Hematopoietic multipotent progenitor cell treated with erythropoietin and hydrocortisone succinate and interleukin-3 and kit ligand, for 4 days (in vitro differentiated cells): ENCODE measurements around the gene COASY.
"Not testable (repeated sequence)": the region's sequence is repeated elsewhere in the genome, so short reads cannot be mapped to it uniquely, and the experiment has no call there.

Experiments used
- DNase-seq: peaks from one replicate; pipeline ENCODE4 v3.0.0-alpha.2; 2015

The COASY gene

DNA sequence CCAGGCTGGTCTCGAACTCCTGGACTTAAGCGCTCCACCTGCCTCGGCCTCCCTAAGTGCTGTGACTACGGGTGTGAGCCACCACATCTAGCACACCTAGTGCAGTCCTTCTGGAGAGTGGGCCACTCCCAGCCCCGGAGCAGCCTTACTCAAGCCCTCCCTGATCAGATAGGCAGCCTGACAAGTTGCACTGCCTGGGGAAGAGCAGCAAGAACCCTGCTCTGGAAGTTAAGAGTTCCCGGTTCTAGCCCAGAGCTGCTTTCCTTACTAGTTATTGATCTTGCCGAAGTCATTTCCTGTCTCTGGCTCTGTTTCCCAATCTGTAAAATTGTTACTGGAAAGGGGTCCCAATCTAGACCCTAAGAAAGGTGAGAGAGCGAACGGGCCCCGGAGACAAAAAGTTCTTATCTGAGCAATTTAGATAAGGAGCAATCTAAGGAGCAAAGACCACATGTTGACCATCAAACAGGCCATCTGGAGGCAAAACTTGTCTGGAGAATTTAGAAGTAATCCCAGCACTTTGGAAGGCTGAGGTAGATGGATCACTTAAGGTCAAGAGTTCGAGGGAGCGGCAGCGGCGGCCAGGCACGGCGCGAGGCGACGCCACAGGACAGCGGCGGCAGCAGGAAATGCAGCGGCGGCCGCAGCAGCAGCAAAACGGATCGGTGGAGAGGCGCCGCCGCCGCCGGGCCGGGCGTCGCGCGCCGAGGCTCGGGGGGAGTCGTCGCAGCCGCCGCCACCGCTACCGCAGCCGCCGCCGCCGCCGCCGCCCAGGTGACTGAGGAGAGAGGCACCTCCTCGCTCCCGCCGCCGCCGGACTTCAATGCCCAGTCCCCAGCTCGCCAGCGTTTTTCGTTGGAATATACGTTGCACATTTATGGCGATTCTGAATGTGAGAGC is 30.2 kb upstream of the COASY start:
- DNase-seq = peak; percentile 79

DNA sequence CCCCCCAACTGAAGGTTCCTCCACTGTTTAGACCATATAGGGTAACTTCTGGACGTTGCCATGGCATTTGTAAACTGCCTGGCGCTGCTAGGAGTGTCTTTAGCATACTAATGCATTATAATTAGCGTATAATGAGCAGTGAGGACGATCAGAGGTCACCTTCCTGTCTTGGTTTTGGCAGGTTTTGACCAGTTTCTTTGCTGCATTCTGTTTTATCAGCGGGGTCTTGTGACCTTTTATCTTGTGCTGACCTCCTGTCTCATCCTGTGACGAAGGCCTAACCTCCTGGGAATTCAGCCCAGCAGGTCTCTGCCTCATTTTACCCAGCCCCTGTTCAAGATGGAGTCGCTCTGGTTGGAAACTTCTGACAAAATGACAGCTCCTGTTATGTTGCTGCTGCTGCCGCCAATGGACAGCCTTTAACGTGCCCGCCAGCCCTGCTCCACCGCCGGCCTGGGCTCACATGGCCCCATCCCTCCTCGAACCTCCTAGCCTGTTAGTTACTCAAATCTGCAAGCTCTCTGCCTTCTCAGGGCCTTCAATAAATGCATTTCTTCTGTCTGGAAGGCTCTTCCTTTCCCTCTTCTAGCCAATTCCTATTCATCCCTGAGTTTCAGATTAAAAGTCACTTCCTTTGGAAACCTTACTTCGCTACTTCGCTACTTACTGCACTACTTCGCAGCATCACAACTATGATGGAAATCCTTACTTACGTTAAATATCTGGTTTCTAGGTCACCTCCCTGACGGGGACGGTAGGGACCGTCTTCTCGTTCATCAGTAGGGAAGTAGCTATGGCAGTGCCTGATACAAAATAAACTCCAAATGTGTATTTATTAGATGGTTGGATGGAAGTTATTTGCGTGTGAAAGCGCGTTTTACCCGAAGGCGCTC is 26.5 kb upstream of the COASY start:
- no peak for DNase-seq

DNA sequence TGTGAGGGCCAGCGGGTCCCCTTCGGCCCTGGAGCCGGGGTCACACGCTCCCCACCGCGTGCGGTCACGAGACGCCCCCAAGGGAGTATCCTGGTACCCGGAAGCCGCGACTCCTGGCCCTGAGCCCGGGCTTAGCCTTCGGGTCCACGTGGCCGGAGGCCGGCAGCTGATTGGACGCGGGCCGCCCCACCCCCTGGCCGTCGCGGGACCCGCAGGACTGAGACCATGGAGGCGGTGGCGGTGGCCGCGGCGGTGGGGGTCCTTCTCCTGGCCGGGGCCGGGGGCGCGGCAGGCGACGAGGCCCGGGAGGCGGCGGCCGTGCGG is 25.9 kb upstream of the COASY start, which contains the start of gene NAGLU:
Gene NAGLU, plus strand, starts transcription at position 194 of the 324 bp plus-strand sequence. Its CDS starts 32 bp downstream, at position 226.
- peak; percentile 98 for DNase-seq

DNA sequence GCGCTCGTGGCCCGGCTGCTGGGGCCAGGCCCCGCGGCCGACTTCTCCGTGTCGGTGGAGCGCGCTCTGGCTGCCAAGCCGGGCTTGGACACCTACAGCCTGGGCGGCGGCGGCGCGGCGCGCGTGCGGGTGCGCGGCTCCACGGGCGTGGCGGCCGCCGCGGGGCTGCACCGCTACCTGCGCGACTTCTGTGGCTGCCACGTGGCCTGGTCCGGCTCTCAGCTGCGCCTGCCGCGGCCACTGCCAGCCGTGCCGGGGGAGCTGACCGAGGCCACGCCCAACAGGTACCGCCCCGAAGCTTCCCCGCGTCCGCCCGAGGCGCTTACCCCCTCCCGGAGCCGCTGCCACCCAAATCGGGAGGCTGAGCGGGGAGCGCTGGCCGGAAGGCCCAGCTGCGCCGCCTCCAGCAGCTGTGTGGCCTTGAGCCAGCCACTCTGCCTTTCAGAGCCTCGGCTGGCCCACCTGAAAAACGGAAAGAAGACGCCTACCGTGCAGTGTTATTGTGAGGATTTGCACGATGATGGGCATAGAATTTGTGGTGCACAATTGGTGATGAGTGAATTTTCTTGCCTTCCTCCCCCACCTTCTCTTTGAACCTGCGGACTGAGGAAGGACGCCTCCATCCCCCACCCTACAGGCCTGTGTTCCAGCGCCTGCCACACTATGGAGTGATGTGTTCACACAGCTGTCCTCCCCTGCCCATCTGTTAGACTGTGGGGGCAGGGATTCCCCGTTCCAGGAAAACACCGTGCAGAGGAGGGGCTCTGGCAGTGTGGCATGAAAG is 25.4 kb upstream of the COASY start:
- DNase-seq = peak; percentile 91

DNA sequence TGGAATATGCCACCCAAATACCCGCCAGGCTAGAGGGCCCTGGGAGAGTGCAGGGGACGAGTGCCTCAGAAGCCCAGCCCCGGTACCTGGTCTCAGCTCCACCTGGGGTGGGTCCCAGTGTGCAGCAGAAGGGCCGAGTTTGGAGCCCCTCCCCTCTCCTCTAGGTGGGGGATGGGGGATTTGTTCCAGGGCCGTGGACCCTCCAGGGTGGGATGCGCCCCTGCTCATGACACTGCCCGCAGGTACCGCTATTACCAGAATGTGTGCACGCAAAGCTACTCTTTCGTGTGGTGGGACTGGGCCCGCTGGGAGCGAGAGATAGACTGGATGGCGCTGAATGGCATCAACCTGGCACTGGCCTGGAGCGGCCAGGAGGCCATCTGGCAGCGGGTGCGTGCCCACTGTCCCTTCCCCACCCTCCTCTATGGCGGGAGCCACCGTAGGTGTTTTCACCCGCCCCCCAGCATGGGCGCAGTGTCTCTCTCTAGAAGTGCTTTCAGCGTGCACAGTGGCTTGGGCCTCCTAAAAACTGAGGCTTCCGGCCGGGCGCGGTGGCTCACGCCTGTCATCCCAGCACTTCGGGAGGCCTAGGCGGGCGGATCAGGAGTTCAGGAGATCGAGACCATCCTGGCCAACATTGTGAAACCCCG is 24.7 kb upstream of the COASY start:
- no peak for DNase-seq

DNA sequence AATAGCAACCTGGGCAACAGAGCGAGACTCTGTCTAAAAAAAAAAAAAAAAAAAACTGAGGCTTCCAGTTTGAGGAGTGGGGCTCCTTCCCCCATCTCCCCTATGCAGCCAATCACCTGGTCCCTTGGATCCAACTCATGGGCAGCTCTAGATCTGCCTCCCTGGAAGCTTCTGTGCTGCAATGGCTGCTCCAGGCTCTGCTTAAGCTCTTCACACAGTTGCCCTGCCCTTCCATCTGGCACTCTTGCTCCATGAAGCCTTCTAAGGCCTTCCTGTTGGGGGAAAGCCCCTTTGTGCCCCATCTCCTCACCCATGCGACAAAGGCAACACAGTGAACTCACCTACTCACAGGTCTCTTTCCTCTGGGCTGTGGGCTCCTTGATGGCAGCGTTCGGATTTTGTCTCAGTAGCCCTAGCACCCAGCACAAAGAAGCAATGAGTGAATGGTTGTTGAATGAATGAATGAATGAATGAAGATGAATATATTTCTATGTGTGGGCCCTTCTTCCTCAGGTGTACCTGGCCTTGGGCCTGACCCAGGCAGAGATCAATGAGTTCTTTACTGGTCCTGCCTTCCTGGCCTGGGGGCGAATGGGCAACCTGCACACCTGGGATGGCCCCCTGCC is 24.0 kb upstream of the COASY start:
- DNase-seq = no peak

DNA sequence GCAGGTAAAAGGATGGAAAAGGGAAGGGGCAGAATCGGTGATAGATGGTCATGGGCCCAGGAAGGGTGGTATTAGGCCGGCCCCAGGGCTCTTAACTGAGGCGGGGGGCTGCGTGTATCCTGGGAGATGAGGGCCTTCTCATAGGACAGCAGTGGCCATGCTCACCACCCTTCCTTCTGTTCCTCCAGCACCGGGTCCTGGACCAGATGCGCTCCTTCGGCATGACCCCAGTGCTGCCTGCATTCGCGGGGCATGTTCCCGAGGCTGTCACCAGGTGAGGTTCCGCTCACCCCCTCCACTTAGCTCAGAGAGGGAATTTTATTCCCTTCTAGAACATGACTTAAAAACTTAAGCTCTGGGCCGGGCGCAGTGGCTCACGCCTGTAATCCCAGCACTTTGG is 23.5 kb upstream of the COASY start:
- no peak for DNase-seq

DNA sequence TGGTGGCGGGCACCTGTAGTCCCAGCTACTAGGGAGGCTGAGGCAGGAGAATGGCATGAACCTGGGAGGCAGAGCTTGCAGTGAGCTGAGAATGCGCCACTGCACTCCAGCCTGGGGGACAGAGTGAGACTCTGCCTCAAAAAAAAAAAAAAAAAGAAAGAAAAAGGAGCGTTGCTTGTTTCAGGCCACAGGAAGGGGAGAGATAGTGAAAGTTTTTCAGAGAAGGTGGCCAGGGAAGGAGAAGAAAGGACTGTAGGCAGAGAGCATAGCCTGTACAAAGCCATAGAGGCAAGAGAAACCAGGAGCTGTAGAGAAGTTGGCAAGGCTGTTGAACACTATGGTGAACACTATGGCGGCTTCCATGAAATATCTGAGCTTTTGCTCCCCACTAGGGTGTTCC is 21.4 kb upstream of the COASY start:
- not testable (repeated sequence) for DNase-seq

DNA sequence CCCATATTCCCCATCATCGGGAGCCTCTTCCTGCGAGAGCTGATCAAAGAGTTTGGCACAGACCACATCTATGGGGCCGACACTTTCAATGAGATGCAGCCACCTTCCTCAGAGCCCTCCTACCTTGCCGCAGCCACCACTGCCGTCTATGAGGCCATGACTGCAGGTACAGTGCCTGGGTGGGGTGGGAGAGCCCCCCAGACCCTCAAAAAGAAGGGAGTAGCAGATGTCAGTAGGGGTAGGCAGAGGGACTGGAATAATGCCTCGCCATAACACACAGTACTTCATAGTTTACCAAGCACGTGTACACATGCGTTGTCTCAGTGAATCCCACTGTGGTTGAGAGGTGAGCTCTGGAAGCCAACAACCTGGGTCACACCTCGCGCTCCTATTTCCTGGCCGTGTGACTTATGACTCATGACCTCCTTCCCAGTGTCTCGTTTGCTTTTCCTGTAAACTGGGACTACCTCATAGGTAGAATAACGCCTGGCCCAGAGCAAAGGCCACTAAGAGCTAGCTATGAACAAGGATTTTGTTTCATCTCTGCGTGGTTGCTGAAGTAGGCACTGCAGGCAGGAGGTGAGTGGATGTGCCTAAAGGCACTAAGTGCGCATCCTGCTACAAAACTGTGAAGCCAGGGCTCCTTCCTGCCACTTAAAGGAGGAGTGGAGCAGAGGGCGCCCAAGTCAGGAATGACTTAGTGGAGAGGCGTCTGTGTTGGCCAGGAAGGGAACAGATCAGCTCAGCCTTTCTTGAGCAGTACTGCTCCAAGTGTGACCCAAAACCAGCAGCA is 20.7 kb upstream of the COASY start:
- no peak for DNase-seq

DNA sequence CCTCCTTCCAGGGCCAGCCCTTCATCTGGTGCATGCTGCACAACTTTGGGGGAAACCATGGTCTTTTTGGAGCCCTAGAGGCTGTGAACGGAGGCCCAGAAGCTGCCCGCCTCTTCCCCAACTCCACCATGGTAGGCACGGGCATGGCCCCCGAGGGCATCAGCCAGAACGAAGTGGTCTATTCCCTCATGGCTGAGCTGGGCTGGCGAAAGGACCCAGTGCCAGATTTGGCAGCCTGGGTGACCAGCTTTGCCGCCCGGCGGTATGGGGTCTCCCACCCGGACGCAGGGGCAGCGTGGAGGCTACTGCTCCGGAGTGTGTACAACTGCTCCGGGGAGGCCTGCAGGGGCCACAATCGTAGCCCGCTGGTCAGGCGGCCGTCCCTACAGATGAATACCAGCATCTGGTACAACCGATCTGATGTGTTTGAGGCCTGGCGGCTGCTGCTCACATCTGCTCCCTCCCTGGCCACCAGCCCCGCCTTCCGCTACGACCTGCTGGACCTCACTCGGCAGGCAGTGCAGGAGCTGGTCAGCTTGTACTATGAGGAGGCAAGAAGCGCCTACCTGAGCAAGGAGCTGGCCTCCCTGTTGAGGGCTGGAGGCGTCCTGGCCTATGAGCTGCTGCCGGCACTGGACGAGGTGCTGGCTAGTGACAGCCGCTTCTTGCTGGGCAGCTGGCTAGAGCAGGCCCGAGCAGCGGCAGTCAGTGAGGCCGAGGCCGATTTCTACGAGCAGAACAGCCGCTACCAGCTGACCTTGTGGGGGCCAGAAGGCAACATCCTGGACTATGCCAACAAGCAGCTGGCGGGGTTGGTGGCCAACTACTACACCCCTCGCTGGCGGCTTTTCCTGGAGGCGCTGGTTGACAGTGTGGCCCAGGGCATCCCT is 18.5 kb upstream of the COASY start:
- no peak for DNase-seq

DNA sequence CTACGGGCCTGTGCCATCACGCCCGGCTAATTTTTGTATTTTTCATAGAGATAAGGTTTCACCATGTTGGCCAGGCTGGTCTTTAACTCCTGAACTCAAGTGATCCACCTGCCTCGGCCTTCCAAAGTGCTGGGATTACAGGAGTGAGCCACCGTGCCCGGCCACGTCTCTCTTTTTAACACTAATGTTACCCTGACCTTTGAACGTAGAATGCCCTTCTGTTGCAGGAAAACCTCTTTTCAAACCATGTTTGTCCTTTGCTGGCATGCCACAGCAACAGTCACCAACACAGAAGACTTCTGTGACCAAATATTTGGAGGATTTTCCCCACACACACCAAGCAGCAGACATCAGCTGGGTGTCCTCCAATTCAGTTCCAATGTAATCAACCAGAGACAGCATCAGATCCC is 17.1 kb upstream of the COASY start:
- DNase-seq = no peak

DNA sequence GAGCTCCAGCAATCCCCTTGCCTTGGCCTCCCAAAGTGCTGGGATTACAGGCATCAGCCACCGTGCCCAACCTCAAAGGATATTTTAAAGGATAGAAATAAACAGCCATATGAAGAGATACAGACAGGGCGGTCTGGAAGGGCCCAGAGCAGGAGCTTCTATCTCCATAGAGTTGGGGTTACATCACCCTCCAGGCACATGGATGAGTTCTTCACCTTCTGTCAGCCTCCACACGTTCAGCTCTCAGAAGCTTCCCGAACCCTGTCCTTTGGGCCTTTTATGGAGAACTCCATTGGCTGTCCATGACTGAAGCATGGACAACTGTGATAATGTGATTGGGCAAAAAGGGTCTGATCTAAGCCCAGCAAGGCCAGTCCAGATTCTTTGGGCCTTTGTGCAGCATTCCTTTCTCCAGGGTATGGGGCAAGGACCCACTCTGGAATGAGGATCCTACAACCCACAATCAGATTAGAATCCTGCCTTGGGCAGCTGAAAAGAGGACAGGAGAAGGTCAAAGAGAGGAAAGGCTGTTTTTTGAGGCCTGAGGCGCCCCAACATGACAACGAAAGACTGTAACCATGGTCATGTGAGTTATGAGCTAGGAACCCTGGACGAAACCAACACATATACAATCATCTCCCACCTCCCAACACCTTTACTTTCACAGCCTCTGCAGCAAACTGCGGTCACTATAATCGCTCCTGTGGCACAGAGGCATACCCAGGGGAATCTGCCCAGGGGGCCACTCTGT is 16.0 kb upstream of the COASY start:
- DNase-seq = not testable (repeated sequence)

DNA sequence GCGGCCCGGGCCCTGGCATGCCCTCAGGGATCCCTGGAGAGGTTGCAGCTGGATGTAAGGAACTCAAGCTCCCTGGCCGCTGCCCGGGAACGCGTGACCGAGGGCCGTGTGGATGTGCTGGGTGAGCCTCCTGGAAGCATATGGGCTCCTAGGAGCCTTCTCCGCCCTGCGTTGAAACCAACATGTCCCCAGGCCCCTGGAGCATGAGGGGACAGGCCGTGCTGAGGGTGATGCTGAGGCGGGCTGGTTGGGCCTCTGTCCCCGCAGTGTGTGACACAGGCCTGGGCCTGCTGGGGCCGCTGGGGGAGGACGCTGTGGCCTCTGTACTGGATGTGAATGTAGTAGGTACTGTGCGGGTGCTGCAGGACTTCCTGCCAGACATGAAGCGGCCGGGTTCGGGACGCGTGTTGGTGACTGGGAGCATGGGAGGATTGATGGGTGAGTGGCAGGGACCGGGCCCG is 14.9 kb upstream of the COASY start:
- no peak for DNase-seq

DNA sequence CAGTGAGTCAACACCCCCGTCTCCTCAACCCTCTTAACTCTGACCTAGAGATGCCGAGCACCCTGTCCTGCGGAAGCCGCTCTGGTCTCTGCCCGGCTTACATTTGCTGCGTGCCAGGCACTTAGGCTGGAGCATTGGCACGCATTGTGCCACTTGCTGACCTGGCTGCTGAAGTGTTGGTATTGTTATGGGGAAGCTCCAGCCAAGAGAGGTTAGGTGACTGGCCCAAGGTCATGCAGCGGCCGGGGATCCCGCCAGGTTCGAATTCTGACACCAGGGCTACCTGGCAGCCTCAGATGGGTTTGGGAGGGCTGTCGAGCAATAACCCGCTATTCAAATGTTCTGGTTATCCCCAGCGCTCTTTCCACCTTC is 14.3 kb upstream of the COASY start:
- DNase-seq = no peak

DNA sequence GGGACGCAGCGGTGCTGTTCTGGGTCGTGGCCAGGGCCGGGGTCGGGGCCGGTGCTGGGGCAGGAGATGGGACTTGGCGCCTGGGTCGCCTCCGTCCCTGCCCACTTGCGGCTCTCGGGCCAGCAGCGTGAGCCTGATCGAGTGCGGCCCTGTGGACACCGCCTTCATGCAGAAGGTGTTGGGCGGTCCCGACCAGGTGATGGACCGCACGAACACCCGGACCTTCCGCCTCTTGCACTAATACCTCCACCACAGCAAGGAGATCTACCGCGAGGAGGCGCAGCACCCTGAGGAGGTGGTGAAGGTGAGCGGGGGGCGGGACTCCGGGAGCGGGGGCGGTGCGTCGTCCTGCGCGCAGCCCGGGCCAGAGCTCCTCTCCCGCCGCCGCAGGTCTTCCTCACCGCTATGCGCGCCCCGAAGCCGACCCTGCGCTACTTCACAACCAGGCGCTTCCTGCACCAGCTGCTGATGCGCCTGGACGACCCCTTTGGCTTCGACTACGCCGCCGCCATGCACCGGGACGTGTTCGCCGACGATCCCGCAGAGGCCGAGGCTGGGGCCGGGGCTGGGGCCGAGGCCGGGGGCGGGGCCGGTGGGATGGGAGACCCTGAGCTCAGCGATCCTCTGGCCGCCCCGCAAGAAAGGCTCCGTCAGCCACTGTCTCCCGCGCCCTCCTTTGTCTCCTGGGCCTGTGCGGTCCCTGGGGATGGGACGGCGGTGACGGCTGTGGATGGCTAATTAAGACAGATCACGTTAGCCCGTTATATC is 13.7 kb upstream of the COASY start:
- peak; percentile 71 for DNase-seq

DNA sequence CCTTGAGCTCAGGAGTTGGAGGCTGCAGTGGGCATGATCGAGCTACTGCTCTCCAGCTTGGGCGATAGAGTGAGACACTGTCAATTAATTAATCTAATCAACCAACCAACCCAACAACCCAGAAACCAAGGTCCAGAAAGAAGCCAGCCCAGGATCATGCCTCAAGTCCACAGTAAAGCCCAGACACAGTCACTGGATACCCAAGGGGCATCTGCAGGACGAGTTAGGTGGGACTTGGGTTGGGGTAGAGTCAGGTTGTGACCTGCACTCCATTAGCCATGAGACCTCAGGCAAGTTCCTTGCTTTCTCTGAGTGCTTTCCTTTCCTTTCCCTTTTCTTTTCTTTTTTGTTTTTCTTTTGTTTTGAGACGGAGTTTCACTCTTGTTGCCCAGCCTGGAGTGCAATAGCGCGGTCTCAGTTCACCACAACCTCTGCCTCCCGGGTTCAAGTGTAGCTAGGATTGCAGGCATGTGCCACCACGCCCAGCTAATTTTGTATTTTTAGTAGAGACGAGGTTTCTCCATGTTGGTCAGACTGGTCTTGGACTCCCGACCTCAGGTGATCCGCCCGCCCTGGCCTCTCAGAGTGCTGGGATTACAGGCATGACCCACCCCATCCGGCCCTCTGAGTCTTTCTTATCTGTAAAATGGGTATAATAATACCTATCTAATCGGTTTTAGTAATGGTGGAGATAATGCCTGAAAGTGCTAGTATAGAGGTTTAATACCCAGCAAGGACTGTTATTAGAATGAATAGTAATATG is 12.8 kb upstream of the COASY start:
- no peak for DNase-seq

DNA sequence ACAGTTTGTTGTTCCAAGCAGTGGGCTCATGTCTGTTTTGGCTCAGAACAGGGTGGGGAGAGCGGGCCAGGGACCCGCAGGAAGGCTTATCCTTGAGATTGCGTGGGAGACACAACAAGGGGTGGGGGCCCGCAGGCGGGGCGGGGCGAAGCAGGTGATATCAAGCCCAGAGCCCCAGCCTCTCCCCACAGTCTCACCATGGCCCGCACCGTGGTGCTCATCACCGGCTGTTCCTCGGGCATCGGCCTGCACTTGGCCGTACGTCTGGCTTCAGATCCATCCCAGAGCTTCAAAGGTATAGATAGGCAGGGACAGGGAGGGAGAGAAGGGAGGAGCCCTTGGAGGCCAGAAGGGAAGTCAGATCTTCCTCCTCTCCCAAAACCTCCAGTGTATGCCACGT is 9.2 kb upstream of the COASY start, which contains the start of gene HSD17B1:
Gene HSD17B1, plus strand, starts transcription at position 188 of the 400 bp plus-strand sequence. Its CDS starts 11 bp downstream, at position 199.
- not testable (repeated sequence) for DNase-seq
